ENCODE measurements around the gene RNF40.

DNA sequence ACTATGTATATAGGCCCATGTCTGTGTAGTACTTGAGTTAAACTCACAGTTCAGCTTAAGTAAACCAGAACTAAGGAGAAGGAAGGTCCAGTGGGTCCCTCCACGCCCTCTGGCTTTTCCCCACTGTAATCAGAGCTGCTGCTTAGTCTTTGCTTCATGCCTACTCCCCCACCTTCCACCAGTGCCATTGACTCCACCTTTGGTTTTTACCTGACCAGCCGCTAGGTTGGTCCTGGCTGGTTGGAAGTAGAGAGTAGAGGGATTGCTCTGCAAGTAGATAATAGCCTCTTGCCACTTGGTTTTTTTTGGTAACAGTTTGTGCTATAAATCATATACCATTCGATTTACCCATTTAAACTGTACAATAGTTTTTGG, 36.7 kb upstream of the RNF40 start:
- TF ChIP-seq, protein P1, sequence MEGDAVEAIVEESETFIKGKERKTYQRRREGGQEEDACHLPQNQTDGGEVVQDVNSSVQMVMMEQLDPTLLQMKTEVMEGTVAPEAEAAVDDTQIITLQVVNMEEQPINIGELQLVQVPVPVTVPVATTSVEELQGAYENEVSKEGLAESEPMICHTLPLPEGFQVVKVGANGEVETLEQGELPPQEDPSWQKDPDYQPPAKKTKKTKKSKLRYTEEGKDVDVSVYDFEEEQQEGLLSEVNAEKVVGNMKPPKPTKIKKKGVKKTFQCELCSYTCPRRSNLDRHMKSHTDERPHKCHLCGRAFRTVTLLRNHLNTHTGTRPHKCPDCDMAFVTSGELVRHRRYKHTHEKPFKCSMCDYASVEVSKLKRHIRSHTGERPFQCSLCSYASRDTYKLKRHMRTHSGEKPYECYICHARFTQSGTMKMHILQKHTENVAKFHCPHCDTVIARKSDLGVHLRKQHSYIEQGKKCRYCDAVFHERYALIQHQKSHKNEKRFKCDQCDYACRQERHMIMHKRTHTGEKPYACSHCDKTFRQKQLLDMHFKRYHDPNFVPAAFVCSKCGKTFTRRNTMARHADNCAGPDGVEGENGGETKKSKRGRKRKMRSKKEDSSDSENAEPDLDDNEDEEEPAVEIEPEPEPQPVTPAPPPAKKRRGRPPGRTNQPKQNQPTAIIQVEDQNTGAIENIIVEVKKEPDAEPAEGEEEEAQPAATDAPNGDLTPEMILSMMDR (IDR thresholded peaks at IDR 0.05), result peak in 1 of 6 experiments; percentile 8
- no peak for TF ChIP-seq POLR2A (IDR thresholded peaks at IDR 0.05)

Data from Peyer's patch (tissue), 4 donors.